SK-N-SH (cell line): ENCODE data around the gene TBL1XR1.

Experiments
- CTCF ChIP-seq: fragments of 200-600 bp; sonication (generic); IDR thresholded peaks from 2 replicates; pipeline ENCODE4 v1.6.1; 2017; ENCODE audit warnings: antibody characterized with exemption, mild to moderate bottlenecking, moderate library complexity
- EP300 ChIP-seq, 2 experiments: IDR thresholded peaks; 2 replicates each; pipeline versions ENCODE4 v1.4.0 to v1.6.1; 2012; ENCODE audit warnings: borderline replicate concordance in 1 of 2, low read depth in 1 of 2, low read length in 1 of 2
- EZH2phosphoT487 ChIP-seq: fragments of 200-600 bp; sonication (generic); IDR thresholded peaks from 2 replicates; pipeline ENCODE4 v1.6.1; 2017; ENCODE audit warnings: low read depth, mixed run types, mild to moderate bottlenecking, antibody characterized with exemption, moderate library complexity, borderline replicate concordance
- GABPA ChIP-seq: IDR thresholded peaks from 2 replicates; pipeline ENCODE4 v1.4.0; 2012; ENCODE audit warnings: low read depth, mild to moderate bottlenecking
- POLR2AphosphoS5 ChIP-seq: IDR thresholded peaks from 2 replicates; pipeline ENCODE4 v1.6.1; 2012; ENCODE audit warnings: low read depth, low read length
- RFX5 ChIP-seq: IDR thresholded peaks from 2 replicates; pipeline ENCODE4 v1.6.1; 2012; ENCODE audit warnings: mild to moderate bottlenecking, improper control_type of control experiment, low read length
- SMC3 ChIP-seq: IDR thresholded peaks from 2 replicates; pipeline ENCODE4 v1.6.1; 2012; ENCODE audit warnings: low read depth, low read length, improper control_type of control experiment
- TAF1 ChIP-seq: IDR thresholded peaks from 2 replicates; pipeline ENCODE4 v1.6.1; 2012; ENCODE audit warnings: low read depth, mild to moderate bottlenecking, low read length, moderate library complexity, borderline replicate concordance

GRCh38 chr3:177234121-177234520 is 36.8 kb upstream of the TBL1XR1 start:
- no peak for TF ChIP-seq CTCF
- no peak for TF ChIP-seq EZH2phosphoT487
- no peak for TF ChIP-seq SMC3
- TF ChIP-seq RFX5, result no peak
- TF ChIP-seq EP300 (IDR thresholded peaks at IDR 0.05; ENCODE audit: borderline replicate concordance in 1 of 2, low read depth in 1 of 2, low read length in 1 of 2), result no peak
- no peak for TF ChIP-seq GABPA
- no peak for TF ChIP-seq POLR2AphosphoS5
- no peak for TF ChIP-seq TAF1
